Superior temporal gyrus (tissue), 1 donor: ENCODE data around the gene ADARB2.
"Not testable (repeated sequence)": the region's sequence is repeated elsewhere in the genome, so short reads cannot be mapped to it uniquely, and the experiment has no call there.

Source experiments
- DNase-seq: peaks from one replicate; pipeline ENCODE4 v3.0.0-alpha.2; 2016; ENCODE audit errors: extremely low spot score

Gene ADARB2

DNA sequence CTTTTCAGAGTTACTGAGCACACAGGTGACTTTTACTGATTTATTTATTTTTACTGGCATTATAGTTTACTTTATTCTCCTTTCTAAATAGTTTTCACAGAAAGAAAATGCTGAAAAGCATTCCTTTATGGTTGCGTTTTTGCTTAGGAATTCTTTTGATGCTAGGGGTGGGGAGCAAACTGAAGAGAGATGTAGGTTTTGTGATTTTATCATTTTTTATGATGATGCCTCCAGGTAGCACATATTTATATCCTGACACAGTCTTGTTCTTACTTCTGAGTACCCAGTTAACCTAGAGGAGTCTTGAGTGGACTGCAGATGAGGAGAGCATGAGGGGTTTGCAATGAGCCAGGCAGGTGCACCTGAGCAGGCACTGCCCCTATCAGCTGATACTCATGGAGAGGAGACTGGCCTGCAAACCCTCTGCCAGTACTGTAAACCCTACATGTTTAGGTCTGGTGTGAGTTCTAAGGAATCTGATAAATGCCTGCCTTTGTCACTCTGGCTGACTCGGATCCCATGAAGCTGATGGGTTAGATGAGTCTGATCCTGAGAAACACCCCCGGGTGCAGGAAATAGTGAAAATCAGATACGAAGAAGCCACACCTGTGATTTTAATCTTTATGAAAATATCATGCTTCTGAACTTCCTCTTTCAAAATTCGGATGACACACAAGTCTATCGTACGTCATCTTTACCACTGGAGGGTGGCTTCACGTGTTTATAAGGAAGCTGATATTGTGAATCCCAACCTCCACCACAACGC lies 378.3 kb downstream of the ADARB2 start:
- no peak for DNase-seq

DNA sequence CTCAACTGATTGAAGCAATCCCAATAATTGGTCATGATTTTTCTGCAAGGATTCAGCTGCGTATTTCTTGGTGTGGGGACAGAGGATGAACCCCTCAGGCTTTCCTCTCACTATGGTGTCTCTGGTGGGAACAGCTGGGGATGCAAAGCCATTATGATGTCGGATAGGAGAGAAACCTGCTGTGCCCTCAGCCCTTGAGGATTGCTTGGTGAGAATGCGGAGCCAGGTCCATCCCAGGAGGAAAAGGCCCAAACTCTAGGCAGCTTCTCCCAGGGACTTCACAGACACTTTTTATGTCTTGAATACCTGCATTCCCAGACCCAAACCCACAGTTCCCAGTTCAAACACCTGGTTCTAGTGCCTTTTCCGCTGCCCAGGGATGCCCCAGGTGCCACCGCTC lies 379.2 kb downstream of the ADARB2 start:
- no peak for DNase-seq

DNA sequence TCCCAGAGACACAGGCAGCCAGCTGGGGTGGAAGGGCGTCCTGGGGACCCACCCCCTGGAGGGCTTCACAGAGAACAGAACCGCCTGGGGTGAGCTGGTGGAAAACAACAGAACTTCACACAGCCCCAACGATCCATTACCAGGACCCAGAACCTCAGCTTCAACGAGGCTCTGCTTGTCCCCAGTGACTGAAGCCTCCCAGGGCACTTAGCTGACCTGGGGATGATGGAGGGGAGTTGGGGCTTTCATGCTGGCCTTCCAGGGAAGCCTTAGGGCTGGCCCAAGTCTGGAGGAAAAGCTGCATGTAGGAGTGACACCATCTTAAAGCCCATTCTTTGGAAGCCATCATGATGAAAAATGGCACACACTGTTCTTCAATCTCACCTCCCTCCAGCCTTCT lies 381.0 kb downstream of the ADARB2 start:
- DNase-seq, result no peak

DNA sequence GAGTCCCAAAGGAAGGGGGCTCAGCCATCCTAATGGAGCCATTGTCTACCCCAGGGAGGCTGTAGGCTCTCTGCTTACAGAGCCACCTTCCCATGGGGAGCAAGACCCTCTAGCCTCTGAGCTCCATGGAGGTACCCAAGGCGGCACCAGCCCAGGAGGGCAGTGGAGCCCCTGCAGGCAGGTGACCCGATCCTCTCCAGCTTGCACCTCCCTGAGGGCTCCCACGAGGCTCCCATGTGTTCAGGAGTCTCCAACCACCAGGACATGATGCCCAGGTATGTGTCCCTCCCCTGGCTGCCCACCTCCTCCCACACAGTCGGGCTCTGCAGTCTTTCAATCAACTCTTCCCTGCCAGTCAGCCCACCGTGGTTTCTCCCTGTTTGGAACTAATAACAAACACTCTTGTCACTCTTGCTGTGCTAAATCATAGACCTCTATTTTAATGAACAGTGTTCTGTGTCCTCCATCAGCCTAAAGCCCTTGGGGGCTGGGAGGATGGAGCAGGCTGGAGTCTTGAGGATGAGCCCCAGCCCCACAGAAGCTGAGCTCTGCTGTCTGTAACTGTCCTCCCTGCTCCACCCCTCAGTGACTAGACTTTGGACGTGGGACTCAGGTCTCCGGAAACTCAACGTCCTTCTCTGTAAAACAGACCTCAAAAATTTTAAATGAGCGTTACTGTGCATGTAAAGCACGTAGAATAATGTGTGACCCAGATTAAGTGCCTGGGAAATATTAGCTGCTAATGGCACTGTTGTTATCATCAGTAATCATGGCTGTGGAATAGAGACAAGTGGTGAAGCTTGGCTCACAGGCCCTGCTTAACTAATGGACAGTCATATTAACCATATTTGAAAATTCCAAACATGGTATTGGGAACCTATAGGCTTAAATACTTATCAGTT lies 382.3 kb downstream of the ADARB2 start:
- no peak for DNase-seq

DNA sequence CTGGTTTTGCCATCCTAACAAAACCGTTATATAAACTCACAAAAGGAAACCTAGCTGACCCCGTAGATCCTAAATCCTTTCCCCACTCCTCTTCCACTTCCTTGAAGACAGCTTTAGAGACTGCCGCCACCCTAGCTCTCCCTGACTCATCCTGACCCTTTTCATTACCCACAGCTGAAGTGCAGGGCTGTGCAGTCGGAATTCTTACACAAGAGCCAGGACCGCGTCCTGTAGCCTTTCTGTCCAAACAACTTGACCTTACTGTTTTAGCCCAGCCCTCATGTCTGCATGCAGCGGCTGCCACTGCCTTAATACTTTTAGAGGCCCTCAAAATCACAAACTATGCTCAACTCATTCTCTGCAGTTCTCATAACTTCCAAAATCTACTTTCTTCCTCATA lies 385.0 kb downstream of the ADARB2 start:
- DNase-seq, result not testable (repeated sequence)

DNA sequence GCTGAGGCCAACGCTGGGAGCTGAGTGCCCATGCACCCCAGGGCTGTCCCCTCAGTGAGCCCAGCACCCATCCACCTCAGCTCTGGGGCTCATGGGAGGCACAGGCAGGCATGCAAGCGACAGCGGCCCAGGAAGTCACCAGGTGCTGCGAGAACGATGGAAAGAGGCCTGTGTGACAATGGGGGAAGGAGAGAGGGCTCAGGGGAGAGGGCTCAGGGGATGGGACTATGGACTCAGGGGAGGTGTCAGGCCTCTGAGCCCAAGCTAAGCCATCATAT lies 388.6 kb downstream of the ADARB2 start:
- no peak for DNase-seq

DNA sequence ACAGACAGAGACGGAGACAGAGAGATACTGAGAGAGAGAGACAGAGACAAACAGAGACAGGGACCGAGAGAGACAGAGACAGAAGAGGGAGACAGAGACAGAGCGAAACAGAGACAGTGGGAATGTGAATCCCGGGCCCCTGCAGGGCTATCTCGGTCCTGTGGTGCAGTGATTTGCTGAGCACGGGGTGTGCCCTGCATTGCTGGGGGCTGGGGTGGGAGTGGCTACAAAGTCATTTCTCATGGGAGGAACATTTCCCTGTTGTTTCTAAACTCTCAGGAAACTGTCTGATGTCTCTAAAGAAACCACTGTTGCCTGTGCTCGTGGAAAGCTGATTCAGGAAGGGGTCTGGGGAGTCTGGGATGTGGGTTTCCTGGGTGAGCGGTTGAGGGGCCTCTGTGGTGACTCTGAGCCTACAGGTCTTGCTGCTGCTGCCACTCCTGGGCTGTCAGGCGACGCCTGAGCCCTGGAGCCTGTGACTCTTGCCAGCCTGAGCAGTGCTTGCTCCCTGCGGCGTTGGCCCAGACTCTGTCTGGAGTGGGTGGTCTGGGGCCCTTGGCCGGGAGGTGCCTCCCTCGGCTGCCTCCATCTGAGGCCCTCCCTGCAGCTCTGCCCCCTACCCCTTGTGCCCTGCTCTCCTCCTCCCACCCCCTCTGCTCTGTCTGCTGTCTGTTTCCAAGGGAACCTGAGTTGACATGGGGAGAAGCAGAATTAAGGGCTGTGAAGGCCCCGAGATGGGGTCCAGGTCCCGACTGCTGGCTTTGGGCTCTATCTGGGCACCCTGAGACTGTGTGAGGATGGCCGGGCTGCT lies 389.2 kb downstream of the ADARB2 start:
- no peak for DNase-seq

DNA sequence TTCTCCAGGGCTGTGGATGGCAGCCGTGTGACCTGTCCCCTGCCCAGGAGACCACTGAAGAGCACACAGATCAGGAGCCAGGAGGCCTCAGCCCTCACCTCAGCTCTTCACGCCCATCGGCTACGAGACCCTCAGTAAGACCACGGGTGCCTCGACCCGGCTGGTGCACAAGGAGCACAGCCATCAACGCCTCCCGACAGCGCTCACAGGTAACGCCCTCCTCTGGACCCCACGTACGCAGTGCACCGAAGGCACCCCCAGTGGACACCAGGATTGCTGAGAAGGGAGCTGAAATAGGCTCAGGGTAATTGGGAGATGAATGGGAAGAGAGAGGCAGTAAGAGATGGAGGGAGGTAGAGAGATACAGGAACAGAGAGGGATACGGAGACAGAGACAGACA lies 389.8 kb downstream of the ADARB2 start:
- DNase-seq, result no peak

DNA sequence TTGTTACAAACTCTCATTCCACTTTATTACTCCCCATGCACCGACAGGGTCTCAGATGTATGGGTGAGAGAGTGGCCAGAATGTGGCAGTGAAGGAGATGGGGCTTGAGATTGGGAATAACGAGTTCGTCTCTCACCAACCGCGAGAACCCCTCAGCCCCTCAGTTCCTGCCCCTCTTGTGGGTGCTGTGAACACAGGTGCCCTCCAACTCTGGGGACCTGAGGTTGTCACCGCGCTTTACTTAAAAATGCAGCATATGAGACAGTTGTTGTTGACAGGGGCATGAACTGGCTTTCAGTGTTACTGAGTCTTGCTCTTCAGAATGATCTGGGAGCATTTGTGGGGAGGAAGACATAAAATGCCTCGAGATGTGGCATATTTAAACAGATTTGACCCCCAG lies 391.1 kb downstream of the ADARB2 start:
- no peak for DNase-seq

DNA sequence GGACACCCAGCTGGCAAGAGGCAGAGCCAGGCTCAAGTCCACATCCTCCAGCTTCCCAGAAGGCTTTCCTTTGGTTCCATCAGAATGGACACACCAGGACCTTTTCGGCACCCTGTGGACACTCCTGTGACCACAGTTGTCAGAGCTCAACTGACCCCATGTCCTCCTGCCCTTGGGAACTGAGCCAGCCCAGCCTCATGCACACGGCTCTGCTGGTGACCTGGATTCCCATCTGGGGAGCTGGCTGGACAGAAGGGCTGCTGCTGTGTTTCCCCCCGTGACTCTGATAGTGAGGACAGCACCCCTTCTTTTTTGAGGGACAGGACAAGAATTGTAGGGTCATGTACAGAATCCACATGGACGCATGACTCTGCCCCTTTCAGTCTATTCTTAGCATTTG lies 392.0 kb downstream of the ADARB2 start:
- no peak for DNase-seq

DNA sequence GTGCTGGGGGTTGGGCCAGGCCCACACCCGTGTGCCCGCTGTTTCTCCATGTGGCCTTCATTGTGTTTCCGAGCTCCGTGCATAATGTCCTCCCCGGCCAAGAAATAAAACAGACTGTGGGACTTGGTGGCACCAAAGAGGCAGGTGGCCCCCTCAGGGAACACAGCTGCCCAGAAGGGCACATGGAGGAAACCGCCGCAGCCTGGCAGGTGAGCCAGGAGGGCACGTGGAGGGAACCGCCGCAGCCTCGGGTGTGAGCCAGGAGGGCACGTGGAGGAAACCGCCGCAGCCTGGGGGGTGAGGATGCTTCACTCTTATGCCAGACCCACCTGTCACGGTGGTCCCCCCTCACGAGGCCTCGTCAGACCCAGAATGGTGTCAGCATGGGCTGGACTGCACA lies 392.5 kb downstream of the ADARB2 start:
- DNase-seq, result no peak

DNA sequence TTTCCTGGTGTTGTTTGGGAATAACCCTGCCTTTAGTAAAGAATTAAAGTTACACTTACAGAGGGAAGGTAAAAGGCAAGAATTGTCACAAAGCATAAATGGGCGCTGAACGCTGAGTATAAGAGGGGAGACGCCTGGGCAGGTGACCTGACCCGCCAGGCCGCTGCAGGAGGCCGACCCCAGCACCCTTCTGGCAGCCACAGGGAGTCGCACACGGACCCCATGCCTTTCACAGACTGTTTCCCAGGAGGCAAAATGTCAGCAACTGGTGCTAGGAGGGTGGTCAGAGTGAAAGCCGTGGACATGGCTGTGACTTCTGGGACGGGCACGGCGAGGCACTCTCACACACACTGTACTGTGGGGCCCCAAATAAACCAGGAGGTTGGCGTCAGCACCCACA lies 392.9 kb downstream of the ADARB2 start:
- no peak for DNase-seq

DNA sequence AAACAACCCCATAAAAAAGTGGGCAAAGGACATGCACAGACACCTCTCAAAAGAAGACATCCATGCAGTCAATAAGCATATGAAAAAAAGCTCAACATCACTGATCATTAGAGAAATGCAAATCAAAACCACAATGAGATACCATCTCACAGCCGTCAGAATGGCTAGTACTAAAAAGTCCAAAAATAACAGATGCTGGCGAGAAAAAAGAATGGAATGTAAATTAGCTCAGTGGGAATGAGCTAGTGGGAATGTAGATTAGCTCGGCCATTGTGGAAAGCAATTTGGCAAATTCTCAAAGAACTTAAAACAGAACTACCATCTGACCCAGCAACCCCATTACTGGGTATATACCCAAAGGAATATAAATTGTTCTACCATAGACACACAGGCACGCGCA lies 394.1 kb downstream of the ADARB2 start:
- no peak for DNase-seq

DNA sequence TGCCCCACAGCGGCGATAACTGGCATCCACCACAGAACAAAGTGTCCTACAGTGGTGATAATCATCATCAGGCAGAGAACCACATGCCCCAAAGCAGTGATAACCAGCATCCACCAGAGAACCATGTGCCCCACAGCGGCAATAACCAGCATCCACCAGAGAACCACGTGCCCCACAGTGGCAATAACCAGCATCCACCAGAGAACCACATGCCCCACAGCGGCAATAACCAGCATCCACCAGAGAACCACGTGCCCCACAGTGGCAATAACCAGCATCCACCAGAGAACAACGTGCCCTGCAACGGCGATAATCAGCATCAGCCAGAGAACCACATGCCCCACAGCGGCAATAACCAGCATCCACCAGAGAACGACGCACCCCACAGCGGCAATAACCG lies 396.3 kb downstream of the ADARB2 start:
- not testable (repeated sequence) for DNase-seq

DNA sequence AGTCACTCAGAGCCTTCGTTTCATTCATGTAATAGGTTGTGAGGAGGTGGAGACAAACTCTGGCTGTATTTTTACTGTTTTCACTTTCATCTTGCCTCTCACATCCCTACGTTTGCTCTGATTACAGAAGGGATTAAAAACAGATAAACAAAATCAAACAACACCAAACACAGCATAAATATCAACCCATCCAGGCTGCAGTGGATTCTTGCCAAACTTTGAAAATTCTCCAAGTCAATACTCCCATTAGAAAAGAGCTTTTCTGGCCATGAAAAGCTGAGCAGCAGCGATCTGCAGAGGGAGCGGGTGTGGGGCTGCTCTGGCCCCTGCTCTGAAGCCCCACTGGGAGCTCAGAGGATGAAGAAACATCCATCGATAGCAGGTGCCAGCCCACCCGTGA lies 397.9 kb downstream of the ADARB2 start:
- DNase-seq, result no peak

DNA sequence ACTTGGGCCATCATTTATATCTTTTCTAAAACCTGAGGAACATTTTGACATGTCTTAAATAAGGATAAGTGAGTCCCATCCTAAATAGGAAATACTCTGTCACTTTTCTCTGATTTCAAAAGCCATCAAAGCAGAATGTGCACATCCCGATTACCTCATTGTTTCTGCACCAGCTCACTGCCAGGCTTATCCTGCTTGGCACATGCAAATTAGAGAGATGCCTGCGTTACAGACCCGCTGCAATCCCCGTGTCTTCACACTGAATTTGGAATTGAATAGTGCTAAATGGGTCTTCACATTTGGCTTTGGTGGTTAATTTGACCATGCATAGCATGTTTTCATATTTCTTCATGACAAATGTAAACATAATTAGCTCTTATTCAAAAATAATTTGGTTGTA lies 401.7 kb downstream of the ADARB2 start:
- no peak for DNase-seq

DNA sequence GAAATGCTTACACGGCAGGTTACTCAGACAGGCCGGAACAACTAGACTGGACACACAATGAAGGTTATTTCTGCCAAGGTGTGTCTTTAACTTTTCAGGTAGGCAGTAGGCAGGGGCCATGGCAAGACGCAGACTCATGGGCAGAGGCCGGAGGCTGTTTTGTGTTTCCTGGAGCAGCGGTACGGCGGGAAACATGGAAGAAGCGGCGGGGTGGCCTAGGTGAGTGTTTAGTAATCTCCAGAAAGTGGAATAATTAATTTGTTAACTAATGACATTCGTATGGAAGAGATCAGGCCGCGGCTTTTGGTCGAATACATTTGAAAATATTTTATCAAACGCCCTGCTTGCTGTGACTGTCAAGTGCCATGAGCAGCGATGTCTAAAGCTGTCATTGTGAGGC lies 403.3 kb downstream of the ADARB2 start:
- no peak for DNase-seq

DNA sequence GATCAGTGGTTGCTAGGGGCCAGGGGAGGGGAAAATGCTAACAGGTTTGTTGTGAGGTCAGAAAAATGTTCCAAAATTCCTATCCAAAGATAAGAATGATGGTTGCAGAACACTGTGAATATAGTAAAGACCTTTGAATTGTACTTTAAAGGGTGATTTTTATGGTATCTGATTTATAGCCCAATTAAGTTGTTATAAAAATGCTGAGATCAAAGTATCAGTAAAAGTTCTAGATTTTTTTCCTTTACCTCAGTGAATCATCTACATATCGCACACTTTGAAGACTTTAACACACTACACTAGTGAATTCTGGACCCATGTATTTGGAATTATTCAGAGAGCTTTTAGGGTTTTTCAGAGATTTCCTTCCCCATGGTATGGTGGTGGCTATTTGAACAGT lies 405.8 kb downstream of the ADARB2 start:
- DNase-seq, result no peak

DNA sequence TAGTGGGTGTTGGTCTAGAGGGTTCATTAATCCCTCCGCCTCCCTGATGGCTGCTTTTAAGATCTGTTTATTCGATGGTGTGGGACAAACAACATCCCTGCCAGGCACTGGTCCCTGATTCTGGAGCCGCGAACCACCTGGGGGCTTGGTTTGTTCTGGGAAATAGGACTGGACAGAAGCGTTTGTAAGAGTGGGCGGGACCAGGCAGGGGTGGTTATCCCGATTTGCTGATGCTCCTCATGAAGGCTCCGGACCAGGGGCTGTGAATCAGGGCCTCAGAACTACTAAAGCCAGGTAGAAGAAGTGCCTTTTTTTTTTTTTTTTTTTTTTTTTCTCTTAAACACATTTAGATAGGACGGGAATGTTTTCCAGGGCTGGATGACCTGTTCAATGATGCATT lies 407.7 kb downstream of the ADARB2 start:
- no peak for DNase-seq

DNA sequence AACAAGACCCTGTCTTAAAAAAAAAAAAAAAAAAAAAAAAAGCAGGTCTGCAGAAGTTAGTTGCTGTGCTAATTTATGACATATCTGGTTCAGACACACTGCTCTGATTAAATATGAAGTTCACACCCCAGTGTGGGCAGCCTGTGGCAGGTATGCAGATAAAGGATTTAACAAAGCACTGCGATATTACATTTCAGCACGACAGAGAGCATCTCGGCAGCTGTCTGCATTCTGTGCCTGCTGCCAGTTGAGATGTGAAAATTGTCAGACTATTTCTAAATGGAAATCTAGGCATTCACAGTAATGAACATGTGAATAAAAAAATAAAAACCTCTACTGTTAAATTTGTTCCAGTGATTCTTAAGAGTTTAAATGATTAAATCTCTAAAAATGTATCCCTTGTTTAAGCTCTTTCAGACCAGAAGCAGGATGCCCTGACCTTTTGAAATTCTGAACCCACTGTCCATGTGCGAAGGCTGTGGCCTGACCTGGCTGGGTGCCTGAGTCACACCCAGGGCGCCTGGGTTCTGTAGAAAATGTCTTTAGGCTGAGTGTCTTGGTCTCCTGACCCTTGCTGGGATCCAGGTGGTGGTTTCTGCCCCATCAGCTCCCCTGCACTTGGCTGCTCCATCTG lies 408.2 kb downstream of the ADARB2 start:
- no peak for DNase-seq

DNA sequence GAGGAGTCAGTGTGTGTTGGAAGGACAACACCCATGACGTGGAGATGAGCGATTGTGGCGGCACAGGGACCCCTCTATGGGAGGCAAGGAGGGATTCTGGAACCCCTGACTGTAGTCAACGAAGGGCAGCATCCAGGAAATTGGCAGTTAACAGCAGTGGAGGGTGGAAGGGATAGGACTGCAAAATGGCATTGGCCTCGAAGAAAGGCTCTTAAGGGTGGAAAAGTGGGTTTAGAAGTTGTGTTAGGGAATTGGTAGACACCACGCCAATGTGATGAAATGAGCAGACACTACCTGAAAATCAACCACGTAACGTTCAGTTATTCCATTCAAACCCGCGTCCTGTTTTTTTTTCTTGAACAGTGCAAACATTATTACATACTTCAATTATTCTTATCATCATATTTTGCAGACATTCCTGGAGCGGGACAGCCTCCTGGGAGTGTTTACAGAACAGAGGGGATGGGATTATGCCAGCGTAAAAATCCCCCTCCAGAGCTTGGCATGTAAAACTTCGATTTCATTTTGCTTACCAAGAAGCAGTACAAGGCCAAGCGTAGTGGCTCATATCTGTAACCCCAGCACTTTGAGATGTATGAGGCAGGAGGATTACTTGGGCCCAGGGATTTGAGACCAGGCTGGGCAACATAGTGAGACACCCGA lies 409.0 kb downstream of the ADARB2 start:
- DNase-seq, result no peak

DNA sequence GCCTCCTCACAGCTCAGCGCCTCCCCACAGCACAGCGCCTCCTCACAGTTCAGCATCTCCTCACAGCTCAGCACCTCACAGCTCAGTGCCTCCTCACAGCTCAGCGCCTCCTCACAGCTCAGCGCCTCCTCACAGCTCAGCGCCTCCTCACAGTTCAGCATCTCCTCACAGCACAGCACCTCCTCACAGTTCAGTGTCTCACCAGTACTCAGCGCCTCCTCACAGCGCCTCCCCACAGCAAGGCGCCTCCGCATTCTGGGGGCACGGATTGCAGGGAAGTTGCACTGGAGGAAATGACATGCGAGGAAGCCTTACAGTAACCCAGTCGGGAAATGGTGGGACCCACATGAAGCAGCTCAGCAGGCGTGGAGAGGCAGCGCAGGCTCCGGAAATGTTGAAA lies 409.6 kb downstream of the ADARB2 start:
- DNase-seq, result no peak
